GM23338 (cell line): ENCODE measurements around the gene CCDC92.

Experiments used
- EZH2 ChIP-seq: fragments of 200-600 bp; sonication (generic); IDR thresholded peaks from one replicate; pipeline ENCODE4 v1.8.0; 2017; ENCODE audit warnings: antibody characterized with exemption, mild to moderate bottlenecking, low read depth; ENCODE audit not compliant: unreplicated experiment
- EZH2phosphoT487 ChIP-seq: fragments of 200-600 bp; sonication (generic); IDR thresholded peaks from one replicate; pipeline ENCODE4 v1.8.1; 2018; ENCODE audit warnings: antibody characterized with exemption; ENCODE audit not compliant: unreplicated experiment
- REST ChIP-seq: IDR thresholded peaks from one replicate; pipeline ENCODE4 v1.6.1; 2018; ENCODE audit warnings: antibody characterized with exemption; ENCODE audit not compliant: unreplicated experiment
- ZNF462 ChIP-seq: fragments of 250-450 bp; sonication (Bioruptor Pico); IDR thresholded peaks from 2 replicates; pipeline ENCODE4 v1.5.0; 2020; ENCODE audit warnings: mild to moderate bottlenecking, moderate library complexity
- TF ChIP-seq, protein P1 (sequence below), 2 experiments: fragments of 200-600 bp in 1 of 2; sonication (generic) in 1 of 2; conservative IDR thresholded peaks; 2 replicates each; pipeline versions ENCODE4 v1.5.1 to v1.6.1; 2016 to 2017; ENCODE audit warnings: antibody characterized with exemption in 2 of 2, low read depth in 2 of 2, mild to moderate bottlenecking in 2 of 2, moderate library complexity in 1 of 2

GRCh38 chr12:123906711-123907420 lies 65.8 kb downstream of the CCDC92 start:
- no peak for TF ChIP-seq ZNF462 (CRISPR knock-in tag)
- no peak for TF ChIP-seq REST
- TF ChIP-seq, protein P1, sequence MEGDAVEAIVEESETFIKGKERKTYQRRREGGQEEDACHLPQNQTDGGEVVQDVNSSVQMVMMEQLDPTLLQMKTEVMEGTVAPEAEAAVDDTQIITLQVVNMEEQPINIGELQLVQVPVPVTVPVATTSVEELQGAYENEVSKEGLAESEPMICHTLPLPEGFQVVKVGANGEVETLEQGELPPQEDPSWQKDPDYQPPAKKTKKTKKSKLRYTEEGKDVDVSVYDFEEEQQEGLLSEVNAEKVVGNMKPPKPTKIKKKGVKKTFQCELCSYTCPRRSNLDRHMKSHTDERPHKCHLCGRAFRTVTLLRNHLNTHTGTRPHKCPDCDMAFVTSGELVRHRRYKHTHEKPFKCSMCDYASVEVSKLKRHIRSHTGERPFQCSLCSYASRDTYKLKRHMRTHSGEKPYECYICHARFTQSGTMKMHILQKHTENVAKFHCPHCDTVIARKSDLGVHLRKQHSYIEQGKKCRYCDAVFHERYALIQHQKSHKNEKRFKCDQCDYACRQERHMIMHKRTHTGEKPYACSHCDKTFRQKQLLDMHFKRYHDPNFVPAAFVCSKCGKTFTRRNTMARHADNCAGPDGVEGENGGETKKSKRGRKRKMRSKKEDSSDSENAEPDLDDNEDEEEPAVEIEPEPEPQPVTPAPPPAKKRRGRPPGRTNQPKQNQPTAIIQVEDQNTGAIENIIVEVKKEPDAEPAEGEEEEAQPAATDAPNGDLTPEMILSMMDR (conservative IDR thresholded peaks at IDR 0.05; ENCODE audit: low read depth in 2 of 2) = no peak
- no peak for TF ChIP-seq EZH2
- no peak for TF ChIP-seq EZH2phosphoT487
